NCI-H510A (cell line): ENCODE results near the gene ABLIM3.
"Not testable (repeated sequence)": the region's sequence is repeated elsewhere in the genome, so short reads cannot be mapped to it uniquely, and the experiment has no call there.

Experiments used
- DNase-seq: peaks from one replicate; lab custom pipeline; 2025; lab: John Stamatoyannopoulos, UW

Gene ABLIM3

DNA sequence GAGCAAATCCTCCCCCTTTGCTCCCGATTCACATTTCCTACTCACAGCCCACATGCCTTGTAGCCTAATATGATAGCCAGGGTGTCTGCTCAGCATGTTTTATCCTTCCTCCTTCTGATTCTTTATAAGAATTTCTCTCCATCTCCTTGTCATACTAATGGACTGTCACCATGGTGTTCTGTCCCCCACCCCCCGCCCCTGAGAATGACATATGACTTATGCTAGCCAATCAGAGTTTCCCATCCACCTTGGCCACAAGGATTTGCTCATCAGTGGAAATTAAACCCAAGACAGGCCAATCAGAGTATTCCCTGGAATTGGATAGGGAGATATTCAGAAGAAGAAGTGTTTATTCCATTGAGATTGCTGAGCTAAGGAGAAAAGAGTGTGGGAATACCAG, 16.0 kb downstream of the ABLIM3 start:
- DNase-seq: peak; percentile 16

DNA sequence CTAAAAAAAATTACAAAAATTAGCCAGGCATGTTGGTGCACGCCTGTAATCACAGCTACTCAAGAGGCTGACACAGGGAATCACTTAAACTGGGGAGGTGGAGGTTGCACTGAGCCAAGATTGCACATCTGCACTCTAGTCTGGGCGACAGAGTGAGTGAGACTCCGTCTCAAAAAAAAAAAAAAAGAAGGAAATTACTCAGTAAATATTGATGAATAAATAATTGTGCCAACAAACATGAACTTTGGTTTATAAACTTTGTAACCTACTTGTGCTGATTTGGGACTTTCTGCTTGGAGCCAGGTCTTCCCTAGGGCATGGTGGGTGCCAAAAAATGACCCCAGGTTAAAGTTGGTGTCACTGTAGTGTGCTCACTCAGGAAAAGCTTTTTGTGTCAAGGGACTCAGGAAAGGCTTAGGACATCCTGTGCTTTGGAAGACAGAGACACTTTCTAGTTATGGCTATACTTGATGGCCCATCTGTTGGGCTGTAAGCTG, 19.0 kb downstream of the ABLIM3 start:
- no peak for DNase-seq

DNA sequence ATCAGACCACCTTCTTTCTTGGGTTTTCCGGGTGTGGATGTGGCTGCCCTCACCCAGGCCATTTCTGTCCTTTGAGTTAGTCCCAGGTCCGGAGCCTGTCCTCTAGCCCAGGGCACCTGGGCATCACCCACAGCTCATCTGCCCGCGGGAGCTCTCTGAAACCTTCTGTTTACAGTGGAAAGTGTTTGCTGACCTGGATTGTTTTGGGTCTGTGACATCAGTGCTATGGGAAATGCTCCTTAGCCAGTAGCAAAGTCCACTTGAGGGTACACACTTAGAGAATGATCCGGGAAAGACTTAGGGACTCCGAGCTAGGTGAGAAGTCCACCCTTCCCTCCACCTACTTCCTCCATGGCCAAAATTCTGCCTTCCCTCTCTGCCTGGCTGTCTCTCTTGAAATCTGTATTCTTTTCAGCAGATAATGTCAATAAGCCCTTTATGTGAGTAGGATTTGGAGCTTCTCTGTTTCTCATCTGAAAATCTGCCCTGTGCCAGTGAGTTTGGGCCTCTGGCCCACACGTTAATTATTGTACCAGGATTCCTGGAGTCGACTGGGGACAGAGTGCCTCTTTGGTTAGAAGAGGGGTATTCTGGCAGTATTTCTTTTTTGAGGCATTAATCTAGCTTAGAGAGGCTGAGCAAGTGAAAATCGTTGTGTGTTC, 19.9 kb downstream of the ABLIM3 start:
- no peak for DNase-seq

DNA sequence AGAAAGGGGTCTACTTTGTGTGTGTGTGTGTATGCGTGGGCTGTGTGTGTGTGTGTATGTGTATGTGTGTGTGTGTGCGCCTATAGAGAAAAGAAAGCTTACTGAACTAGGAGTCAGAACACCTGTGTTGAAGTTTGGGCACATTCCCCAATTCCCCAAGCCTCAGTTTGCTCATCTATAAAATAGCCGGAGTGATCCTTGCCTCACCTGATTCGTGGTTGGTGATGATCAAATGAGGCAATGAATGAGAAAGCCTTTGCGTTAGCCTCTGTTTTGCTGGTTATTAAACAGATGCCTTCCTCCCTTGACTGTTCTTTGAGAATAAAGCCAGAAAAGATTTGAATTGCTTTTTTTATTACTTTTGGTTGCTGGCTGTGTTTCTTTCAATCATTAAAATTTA, 20.6 kb downstream of the ABLIM3 start:
- DNase-seq: no peak

DNA sequence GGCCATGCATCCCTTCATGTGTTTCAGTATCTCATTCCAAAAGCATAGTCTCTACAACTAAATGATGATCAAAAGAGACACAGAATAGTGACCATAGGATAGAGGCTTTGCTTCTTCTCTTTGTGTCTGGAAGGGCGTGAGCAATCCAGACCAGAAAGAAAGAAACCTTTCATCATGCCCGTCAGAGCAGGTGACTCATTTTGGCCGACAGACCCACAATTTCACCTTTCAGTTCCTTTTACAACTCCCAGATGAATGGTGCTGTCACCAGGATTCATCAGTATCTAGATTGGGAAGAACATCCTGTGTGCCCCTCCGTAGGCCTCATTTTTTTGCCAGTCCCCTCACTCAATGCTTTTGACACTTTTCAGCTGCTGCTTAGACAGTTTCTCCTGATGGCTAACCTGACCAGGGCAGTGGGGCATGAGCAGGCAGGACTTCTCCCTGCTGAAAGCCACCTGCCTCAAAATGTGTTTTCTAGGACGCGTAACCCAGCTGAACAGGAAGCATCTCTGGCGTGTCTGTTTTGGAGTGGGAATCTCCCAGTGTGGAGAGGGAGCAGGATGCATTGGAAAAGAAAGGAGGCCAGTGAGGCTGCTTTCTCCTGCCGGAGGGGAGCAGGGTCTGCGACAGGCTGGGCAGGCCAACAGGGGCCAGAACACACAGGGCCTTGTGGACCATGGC, 21.2 kb downstream of the ABLIM3 start:
- DNase-seq: no peak

DNA sequence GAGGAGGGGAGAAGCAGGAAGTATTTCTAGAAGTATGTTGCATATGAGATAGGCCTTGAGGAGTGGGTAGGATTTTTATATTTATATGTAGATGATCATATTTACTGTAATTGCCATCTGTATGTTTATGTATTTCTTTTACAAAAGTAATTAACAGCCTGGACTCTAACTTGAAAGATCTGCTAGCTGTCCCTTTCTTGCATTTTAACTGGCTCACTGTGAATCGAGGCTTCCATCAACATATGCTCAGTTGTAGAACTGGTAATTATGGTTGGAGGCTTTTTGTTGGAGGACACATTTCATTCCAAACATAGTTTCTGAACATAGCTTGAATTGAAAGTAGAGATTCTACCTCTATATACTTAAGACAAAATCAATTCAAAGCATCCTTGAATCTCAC, 23.4 kb downstream of the ABLIM3 start:
- no peak for DNase-seq

DNA sequence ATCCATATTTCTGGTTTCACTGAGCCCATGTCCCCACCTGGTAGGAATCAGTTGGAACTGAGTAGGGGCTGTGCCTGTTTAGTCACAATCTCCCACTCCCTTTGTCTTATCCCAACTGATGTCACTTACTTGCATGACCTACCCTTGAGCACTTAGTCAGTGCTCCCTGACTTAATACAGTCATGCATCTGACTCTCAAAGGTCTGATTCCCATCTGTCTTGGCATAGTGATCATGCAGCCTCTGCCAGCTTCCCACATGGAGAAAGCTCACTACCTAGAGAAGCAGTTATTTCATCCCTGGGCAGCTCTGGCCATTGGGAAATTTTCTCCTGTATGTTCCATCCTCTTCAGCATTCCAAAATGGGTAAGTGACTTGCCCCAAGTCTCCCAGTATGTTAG, 24.8 kb downstream of the ABLIM3 start:
- no peak for DNase-seq

DNA sequence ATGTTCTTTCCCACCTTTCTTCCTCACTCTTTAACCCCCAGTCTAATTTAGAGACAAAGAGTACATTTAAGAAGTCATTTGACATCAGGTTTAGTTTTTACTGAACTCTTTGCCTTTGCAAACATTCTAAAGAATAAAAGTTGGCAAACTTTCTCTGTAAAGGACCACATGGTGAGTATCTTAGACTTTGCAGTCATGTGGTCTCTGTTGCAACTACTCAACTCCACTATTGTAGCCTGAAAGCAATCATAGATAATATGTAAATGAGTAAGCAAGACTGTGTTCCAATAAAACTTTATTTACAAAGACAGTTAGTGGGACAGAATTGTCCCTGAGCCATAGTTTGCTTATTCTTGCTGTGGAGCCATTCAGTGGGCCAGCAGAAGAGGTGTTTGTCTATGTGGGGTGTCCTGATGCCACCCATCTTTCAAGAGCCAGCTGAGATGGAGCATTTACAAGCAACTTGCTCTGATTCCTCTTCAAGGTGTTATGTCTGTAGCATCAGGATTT, 25.4 kb downstream of the ABLIM3 start:
- no peak for DNase-seq

DNA sequence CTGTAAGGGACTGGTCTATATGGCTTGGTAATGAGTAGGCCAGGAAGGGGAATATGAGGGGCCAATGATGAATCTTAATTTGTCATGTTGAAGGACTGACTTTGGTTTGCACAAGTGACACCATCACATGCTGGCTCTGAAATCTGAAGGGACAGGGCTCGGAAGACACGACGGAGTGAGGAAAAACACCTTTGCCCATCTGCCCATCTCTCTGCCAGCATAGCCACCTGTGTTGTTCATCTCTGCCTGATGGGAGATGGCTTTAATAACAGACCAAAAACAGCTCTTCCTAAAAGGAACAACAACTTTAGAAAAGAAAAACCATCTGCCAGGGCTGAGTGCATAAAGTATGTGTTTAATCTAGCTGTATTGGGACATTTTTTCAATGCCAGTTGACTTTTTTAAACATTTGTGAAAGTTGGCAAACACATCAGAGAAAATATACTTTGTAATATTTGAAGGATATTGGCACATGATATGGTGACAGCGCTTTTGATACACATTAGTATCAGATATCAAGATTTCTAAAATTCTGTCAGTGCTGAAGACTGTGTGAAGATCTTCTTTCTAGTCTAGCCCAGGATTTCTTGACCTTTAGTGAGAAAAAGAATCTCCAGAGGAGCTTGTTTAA, 27.1 kb downstream of the ABLIM3 start:
- DNase-seq: no peak

DNA sequence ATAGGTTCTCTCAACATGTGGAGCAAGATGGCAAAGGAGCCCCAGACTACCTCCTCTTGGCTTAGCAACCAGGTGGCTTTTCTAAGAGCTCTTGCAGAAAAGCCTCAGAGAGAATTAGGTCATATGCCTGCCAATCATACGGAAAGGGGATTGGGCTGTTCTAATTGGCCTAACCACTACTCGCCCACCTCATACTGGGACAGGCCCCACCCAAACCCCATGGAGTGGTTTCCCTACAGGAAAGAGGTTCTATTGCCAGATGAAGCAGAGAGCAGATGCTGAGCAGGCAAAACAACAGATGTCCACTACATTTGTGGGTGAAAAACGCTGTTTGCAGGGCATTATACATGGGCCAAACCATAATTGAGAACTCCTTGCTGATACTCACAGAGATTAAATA, 29.0 kb downstream of the ABLIM3 start:
- peak; percentile 61 for DNase-seq

DNA sequence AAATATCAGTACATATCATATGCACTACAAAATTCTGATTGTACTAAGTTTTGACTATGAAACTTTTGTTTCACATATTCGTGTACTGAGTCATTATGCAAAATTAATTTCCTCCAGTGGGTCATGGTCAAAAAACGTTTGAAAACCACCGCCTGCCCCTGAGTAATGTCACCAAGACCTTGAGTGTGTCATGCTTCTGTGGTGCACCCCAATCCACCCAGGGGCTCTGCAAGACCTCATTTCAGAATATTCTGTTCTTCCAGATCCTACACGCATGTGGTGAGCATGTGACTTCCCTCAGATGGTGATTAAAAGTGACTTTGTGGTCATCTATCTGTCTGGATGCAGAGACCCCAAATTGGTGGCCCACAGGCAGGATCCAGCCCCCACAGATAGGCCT, 31.0 kb downstream of the ABLIM3 start:
- no peak for DNase-seq

DNA sequence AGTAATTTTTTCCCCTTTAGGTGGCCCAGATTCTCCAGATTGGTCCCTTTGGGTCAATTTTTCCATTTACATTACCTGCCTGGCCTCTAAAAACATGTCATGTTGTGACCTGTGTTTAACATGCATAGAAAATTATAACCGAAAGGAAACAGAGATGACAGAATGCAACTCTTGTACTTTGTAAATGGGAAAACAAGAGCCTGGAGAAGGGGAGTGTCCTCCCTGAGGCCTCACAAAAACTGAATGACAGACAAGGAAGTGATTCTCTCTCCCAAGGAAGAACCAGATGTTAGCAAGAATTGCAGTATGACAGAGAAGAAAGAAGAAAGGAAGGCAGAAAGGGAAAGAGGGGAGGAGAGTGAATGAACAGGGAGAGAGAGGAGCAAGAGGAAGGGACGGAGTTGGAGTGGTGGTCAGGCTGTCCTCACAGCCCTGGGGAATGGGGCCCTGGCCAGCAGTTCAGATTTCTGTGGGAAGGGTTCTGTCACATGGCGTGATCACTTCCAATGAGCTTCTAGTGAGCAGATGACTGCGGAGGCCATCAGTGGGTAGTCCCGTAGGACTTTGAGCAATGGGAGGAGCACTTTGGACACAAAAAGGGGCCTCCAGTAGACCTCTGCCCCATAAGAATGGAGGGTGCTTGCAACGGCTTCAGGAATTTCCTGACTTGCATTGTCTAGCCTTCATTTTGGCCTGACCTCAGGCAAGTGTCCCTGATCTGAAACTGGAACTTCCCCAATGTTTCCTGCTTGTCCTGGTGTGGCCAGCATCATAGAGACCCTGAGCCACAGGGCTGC, 31.6 kb downstream of the ABLIM3 start:
- DNase-seq: no peak

DNA sequence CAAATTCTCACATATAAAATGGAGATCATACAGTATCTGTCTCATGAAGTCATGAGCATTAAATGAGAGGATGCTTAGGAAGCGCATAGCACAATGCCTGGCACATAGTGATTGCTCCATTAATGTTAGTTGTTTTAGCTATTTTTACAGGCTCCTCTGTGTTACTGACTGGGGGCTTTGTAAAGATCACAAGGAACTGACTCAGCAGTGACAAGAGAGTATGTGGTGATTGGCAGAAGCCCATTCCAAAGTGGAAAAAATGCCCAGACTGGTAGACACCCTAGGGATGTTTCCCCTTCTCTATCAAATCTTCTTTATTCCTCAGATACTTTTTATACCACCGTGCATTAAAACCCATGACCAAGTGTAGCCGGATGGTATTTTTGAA, 33.5 kb downstream of the ABLIM3 start:
- no peak for DNase-seq

DNA sequence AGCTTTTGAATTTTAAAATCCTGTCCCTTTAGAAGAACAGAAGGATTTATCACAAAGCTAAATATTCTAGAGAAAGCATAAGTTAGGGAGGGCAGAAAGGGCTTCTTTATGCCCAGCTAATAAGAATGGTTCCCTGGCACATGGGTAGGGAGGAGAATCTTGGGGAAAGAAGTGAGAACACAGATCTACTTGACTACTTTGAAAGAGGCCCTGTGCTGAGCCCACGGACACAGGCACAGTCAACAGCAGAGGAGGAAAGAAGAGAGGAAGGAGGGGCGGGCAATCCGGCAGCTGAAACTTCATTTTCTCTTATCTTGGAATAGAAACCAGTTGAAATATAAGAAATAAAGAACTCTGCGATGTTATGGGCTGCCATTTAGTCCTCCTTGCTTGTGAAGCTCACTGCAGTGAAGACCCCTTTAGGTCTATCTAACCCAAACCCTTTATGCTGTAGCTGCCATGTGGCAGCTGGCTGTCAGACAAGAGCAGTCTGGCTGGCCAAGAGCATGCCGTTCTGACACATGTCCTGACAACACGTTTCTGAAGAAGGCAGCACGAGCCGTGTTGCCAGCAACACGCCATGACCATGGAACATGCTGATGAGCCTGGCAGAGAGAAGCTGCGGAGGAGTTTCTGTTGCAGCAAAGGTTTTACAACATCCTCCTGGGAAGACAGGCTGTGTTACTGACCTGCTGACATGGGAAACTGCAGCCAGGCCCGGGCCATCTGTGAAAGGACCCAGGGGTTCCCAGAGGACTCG, 34.2 kb downstream of the ABLIM3 start:
- no peak for DNase-seq

DNA sequence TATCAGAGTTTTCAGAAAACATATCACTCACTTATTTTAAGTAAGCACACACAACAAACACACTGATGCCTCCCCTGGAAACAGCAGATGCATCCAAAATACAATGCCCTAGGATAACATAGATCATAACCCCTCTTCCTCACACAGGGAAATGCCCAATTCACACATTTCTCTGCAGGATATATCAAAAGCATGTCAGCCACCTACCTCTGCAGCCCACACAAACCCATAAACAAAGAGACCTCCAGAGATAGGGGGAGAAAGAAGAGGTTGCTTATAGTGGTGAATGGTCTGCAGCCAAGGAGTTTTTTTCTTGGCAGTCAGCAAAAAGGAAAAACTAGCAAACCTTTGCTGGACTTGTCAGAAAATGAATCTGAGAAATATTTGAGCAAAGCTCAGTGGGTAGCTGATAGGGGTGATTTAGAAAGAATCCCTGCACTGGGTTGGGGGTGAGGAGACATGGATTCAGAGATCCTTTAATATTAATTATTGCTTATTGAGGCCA, 36.1 kb downstream of the ABLIM3 start:
- DNase-seq: no peak

DNA sequence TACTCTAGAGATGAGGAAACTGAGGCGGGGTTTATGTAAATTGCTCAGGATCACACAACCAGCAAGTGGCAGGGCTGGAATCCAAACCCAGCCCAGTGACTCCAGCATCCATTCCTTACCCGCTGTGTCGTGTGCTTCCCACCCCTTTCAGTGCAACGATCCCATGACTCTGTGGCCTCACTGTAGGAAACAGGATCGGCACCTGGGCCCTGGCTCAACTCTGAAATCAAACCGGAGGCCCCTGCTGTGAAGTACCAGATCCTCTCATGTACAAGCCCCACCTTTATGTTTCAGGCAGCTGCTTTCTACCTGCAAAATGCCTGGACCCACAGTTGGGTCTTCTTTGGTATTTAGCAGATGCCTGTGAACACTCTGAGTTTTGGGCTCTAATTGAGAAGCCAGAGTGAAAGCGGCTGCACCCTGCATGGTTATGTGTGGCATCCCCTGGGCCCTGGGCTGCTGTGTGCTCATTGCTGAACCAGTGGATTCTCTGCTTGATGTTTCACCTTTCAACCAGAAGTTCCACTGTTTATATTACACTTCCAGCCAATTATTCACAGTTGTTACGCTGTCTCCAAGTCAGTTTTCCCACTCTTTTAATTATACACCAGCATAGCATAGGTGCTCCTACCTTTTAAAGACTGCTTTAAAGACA, 36.7 kb downstream of the ABLIM3 start:
- DNase-seq: peak; percentile 9

DNA sequence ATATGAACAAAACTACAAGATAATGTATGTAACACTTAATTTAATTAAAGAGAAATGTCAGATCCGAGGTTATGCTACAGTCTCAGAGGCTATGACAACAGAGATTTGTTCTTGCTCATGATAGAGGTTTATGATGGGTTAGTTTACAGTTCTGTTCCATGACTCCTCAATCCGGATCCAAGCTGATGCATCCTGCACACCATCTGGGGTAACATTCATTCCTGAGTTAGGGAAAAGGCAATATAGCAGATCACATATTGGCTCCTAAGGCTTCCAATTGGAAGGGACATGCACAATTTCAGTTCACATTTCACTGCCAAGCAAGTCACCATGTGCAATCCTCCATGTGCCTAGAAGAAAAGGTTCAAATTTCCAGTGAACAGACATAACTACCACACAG, 40.4 kb downstream of the ABLIM3 start:
- no peak for DNase-seq

DNA sequence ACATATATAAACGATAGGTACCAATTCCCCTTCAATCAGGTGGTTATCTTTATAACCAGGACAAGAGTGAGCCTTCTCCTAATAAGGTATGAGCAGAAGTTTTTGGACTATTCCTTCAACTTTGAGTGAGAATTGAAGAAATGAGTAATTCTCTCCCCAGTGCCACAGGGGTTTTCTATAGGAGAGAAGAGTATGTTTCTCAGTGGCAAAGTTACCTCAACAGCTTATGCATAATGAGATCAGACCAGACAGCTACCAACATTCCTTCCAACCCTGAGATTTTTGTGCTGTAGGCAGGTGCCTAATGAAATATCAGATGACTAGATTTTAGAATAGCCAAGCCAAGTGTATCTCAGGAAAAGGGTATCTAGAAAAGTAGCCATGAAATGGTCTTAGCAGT, 40.9 kb downstream of the ABLIM3 start:
- DNase-seq: no peak

DNA sequence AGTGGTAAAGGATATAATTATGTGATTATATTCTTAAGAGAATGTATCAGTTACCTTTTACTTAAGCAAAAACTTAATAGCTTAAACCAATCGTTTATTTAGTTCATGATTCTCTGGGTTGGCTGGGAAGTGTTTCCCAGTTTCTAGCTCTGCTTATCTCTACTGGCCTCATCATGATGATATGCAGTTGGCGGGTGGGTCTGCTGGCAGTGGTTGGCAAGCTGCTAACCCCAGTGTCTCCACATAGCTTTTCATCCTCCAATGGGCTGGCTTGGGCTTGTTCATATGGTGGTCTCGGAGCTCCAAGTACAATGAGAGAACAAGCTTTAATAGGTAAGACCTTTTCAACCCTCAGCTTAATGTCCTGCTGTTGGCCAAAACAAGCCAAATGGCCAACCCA, 43.8 kb downstream of the ABLIM3 start:
- DNase-seq: no peak

DNA sequence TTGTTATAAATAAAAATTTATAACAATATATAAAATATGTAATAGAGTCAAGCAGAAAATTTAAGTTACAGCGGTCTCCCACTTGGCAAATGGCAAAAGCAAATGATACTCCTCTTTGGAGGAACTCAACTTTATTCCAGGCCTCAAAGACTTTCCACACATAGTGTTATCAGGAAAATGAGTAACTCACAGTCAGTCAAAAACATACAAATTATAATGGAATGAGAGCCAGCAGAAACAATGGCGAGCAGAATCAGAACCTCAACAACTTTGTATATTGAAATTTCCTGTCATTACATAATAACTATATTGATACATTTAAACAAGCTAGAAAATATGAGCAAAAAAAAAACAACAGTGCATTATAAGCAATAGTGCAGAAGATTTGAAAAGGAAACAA, 45.2 kb downstream of the ABLIM3 start:
- DNase-seq: no peak

DNA sequence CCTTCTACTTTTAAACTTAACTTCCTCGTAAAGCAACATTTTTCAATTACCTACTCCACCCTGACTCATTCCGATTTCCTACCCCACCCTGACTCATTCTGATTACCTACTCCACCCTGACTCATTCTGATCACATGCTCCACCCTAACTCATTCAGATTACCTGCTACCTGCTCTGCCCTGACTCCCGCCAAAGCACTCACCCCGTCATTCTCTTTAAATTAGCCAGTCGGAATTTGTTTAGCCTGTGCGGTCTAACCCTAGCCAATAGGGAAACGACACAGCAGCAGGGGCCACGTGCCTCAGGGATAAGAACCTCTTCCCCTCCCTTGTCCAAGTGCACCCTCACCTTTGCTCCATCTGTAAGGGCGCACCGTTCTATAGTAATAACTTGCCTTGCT, 46.3 kb downstream of the ABLIM3 start:
- DNase-seq: not testable (repeated sequence)
